WERI-Rb-1 (cell line): ENCODE results near the gene MRPL10.
A peak's percentile ranks its signal among the peaks of the same experiment; 100 is the strongest.

Source experiments
- DNase-seq: peaks from one replicate; pipeline ENCODE4 v3.0.0-alpha.2; 2020
- H3K27ac ChIP-seq: fragments of 250-450 bp; sonication (Bioruptor Pico); 2 replicates; pipeline ENCODE4 v1.5.1; 2020; ENCODE audit warnings: mild to moderate bottlenecking, moderate library complexity
- H3K27me3 ChIP-seq: fragments of 250-450 bp; sonication (Bioruptor Pico); 2 replicates; pipeline ENCODE4 v1.5.1; 2021; ENCODE audit warnings: mild to moderate bottlenecking, low read depth, moderate library complexity; ENCODE audit not compliant: insufficient read depth, severe bottlenecking
- H3K36me3 ChIP-seq: fragments of 250-450 bp; sonication (Bioruptor Pico); 2 replicates; pipeline ENCODE4 v1.5.1; 2020; ENCODE audit warnings: mild to moderate bottlenecking, moderate library complexity
- H3K4me3 ChIP-seq: 2 replicates; pipeline ENCODE4 v1.5.1; 2011; ENCODE audit warnings: low read depth, mild to moderate bottlenecking, control low read depth, low read length
- H3K9me3 ChIP-seq: fragments of 250-450 bp; sonication (Bioruptor Pico); 2 replicates; pipeline ENCODE4 v1.5.1; 2021; ENCODE audit warnings: mild to moderate bottlenecking, moderate library complexity; ENCODE audit not compliant: severe bottlenecking
- TF ChIP-seq, protein P1 (sequence below): IDR thresholded peaks from 2 replicates; pipeline ENCODE4 v1.5.1; 2011; ENCODE audit warnings: low read depth, mild to moderate bottlenecking, control low read depth, inconsistent platforms, low read length

The MRPL10 gene

DNA sequence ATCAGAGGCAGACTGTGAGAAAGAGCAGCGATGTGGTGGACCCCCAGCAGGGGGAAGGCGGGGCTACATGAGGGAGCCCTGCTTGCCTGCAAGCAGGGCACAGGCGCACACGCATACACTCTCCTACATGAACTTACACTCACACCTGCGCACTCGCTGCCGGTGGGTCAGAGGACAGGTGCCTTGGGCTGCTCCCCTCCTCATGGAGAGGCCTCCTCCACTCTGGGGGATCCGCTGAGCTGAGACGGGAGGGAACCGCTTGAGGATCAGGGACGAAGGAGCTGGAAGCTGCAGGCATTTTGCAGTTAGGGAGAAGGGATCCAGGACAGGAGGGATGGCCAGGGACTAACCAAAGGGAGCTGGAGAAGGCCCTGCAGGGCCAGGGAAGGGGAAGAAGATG, 23.9 kb downstream of the MRPL10 start:
- Histone ChIP-seq H3K9me3 (no peaks in the 10 kb centered on the region), H3K36me3 (peaks cover 31% of the 10 kb centered on the region), H3K27ac (no peak overlapping the region), H3K27me3 (no peaks in the 10 kb centered on the region), H3K4me3 (no peak overlapping the region)
- no peak for DNase-seq
- TF ChIP-seq, protein P1, sequence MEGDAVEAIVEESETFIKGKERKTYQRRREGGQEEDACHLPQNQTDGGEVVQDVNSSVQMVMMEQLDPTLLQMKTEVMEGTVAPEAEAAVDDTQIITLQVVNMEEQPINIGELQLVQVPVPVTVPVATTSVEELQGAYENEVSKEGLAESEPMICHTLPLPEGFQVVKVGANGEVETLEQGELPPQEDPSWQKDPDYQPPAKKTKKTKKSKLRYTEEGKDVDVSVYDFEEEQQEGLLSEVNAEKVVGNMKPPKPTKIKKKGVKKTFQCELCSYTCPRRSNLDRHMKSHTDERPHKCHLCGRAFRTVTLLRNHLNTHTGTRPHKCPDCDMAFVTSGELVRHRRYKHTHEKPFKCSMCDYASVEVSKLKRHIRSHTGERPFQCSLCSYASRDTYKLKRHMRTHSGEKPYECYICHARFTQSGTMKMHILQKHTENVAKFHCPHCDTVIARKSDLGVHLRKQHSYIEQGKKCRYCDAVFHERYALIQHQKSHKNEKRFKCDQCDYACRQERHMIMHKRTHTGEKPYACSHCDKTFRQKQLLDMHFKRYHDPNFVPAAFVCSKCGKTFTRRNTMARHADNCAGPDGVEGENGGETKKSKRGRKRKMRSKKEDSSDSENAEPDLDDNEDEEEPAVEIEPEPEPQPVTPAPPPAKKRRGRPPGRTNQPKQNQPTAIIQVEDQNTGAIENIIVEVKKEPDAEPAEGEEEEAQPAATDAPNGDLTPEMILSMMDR: no peak

DNA sequence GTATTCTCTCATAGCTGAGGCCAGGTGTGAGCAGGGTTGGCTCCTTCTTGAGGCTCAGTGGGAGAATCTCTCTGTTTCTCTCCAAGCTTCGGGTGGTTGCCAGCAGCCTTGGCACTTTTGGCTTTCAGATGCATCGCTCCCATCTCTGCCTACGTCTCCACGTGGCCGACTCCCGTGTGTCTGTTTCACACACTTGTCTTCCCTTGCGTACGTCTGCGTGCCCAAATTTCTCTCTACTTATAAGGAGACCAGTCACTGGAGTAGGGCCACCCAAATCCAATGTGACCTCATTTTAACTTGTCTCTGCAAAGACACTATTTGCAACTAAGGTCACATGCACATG, 24.5 kb downstream of the MRPL10 start:
- Histone ChIP-seq H3K27ac (no peak overlapping the region), H3K36me3 (peaks cover 31% of the 10 kb centered on the region), H3K4me3 (no peak overlapping the region), H3K9me3 (no peaks in the 10 kb centered on the region), H3K27me3 (no peaks in the 10 kb centered on the region)
- TF ChIP-seq, protein P1: no peak
- no peak for DNase-seq

DNA sequence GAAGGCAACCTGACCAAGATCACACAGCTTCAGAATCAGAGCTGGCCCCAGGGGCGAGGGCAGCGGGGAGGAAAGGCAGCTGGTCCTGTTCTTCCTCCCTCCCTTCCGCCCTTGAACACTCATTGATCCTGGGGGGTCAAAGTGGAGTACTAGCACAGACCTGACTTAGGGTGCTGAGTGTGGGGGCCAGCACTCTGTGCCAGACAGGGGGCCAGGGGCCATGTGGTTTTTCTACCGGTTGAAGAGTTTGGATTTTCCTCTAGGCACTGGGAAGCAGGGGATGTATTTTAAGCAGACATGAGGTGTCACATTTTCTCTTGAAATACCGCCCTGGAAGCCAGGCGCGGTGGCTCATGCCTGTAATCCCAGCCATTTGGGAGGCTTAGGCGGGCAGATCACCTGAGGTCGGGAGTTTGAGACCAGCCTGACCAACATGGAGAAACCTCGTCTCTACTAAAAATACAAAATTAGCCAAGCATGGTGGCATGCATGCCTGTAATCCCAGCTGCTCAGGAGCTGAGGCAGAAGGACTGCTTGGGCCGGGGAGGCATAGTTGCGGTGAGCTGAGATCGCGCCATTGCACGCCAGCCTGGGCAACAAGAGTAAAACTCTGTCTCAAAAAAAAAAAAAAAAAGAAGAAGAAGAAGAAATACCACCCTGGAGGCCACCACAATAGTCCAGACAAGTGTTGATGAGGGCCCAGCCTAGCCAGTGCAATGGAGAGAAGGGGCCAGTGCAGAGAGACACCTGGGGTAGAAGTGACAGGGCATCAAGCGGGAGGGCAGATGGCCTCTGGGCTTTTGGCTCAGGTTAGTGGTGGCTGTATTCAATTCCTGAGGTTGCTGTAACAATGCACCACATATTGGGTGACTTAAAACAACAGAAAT, 25.1 kb downstream of the MRPL10 start:
- Histone ChIP-seq H3K36me3 (peaks cover 31% of the 10 kb centered on the region), H3K27ac (no peak overlapping the region; the same call in 1 of the 2 replicates), H3K27me3 (no peaks in the 10 kb centered on the region), H3K4me3 (no peak overlapping the region), H3K9me3 (no peaks in the 10 kb centered on the region)
- TF ChIP-seq, protein P1: no peak
- DNase-seq: peak; percentile 65

DNA sequence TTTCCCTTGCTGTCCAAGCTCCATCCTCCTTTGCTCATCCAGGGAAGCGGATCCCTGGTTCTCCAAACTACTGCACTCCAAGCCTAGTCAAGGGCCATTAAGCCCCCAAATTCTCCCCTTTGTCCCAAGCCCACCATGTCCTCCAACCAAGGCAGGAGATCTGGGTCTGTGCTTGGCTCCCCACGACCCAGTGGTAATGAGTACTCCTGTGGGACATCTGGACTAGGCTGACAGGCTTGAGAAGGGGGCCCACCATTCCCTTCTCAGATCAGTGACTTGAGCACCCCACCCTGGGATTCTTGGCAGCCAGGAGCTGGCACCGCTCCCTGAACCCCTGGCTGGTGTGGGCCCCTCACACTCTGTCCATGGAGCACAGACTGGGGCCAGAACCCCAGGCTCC, 26.9 kb downstream of the MRPL10 start:
- H3K36me3 ChIP-seq: peaks cover 27% of the 10 kb centered on the region
- H3K4me3 ChIP-seq: no peak overlapping the region
- no peaks in the 10 kb centered on the region for H3K9me3 ChIP-seq
- H3K27ac ChIP-seq: no peak overlapping the region
- H3K27me3 ChIP-seq: no peaks in the 10 kb centered on the region
- TF ChIP-seq, protein P1: no peak
- no peak for DNase-seq

DNA sequence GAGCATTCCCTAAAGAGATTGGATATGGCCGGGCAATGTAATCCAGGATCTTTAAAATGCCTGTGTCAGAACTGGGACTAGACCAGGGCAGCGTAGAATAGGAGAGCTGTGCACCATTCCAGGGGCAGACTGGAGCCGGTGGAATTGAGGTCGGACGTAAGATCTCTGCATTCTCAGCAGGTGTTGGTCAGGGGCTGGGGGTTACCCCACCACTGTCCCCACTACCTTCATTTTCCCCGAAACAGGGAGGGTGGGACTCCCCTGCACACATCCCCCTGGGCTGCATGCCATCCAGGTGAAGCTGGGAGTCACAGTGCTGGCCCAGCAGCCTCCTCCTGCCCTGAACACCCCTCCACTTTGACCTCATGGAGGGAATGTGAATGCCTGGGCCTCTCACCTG, 27.6 kb downstream of the MRPL10 start:
- Histone ChIP-seq H3K4me3 (no peak overlapping the region), H3K36me3 (peaks cover 20% of the 10 kb centered on the region), H3K9me3 (no peaks in the 10 kb centered on the region), H3K27ac (no peak overlapping the region), H3K27me3 (no peaks in the 10 kb centered on the region)
- DNase-seq: no peak
- TF ChIP-seq, protein P1: no peak

DNA sequence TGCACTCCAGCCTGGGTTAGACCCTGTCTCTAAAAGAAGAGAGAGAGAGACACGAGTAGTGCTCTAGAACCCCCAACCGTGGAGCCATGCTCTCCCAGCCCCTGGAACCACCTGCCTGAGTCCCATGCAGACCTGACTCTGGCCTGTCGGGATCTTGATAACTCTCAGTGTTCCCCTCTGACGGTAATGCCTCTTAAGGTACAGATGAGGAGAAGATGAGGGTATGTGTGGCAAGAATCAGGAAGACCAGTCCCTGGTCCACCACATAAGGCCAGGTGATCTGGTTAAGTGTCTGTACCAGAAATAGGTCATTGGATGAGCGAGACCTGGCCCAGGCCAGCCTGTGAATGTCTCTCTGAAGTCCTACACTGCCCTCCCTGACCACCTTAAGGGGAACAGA, 28.1 kb downstream of the MRPL10 start:
- Histone ChIP-seq H3K9me3 (no peaks in the 10 kb centered on the region), H3K4me3 (no peak overlapping the region), H3K27me3 (no peaks in the 10 kb centered on the region), H3K36me3 (peaks cover 15% of the 10 kb centered on the region), H3K27ac (no peak overlapping the region)
- DNase-seq: no peak
- TF ChIP-seq, protein P1: no peak
